Vagina (tissue), 2 donors: ENCODE data around the gene TACR1. TPM values are rescaled to one million over a fixed set of nuclear protein-coding genes. Genes with fewer than 3 reads are reported as not detected.
"Not testable (repeated sequence)": the region's sequence is repeated elsewhere in the genome, so short reads cannot be mapped to it uniquely, and the experiment has no call there.

ENCODE experiments used
- DNase-seq, 2 donors: peaks; one replicate each; pipeline ENCODE4 v3.0.0-alpha.2; 2017; ENCODE audit errors: extremely low spot score in 2 of 2
- H3K27ac ChIP-seq: fragments of 200-600 bp; sonication (generic); one replicate; pipeline ENCODE4 v1.5.1; 2019
- H3K27me3 ChIP-seq: fragments of 200-600 bp; sonication (generic); one replicate; pipeline ENCODE4 v1.5.1; 2019
- H3K36me3 ChIP-seq, 2 donors: fragments of 200-600 bp; sonication (generic); one replicate each; pipeline ENCODE4 v1.5.1; 2017 to 2019
- H3K4me1 ChIP-seq: fragments of 200-600 bp; sonication (generic); one replicate; pipeline ENCODE4 v1.5.1; 2019
- H3K4me3 ChIP-seq, 2 donors: fragments of 200-600 bp; sonication (generic); 1 replicate in 1 of 2; 2 replicates in 1 of 2; pipeline ENCODE4 v1.5.1; 2016 to 2019
- H3K9me3 ChIP-seq: fragments of 200-600 bp; sonication (generic); one replicate; pipeline ENCODE4 v1.5.1; 2019
- POLR2A ChIP-seq, 2 donors: fragments of 450-650 bp; IDR thresholded peaks; one replicate each; pipeline ENCODE4 v1.6.1; 2017; ENCODE audit warnings: antibody characterized with exemption in 2 of 2, mild to moderate bottlenecking in 2 of 2, moderate library complexity in 2 of 2
- POLR2AphosphoS5 ChIP-seq, 2 donors: sonication (generic); formaldehyde crosslinking; IDR thresholded peaks; one replicate each; pipeline ENCODE4 v1.9.0; 2017; ENCODE audit warnings: antibody characterized with exemption in 2 of 2, mild to moderate bottlenecking in 2 of 2, low read depth in 1 of 2; ENCODE audit not compliant: insufficient read depth in 1 of 2
- intact Hi-C: fragments of 100-400 bp; cut with DNase I; formaldehyde crosslinking; loops from one replicate; pipeline ENCODE4 v1.15.1; 2023
- total RNA-seq: library from RNA; depleted of rRNA; stranded (reverse); fragments of >200 nt; gene quantifications from one replicate; pipeline ENCODE4 v1.2.3, GENCODE V29; 2016
- TF ChIP-seq, protein P1 (sequence below), 3 experiments: fragments of 450-650 bp in 2 of 3; fragments of 200-600 bp in 1 of 3; sonication (generic) in 1 of 3; IDR thresholded peaks; one replicate each; pipeline ENCODE4 v1.5.1; 2017 to 2019; ENCODE audit warnings: antibody characterized with exemption in 3 of 3, mild to moderate bottlenecking in 2 of 3, moderate library complexity in 2 of 3

Gene TACR1
- total RNA-seq, 1 donor from 2014 or later: 8.3 TPM

DNA sequence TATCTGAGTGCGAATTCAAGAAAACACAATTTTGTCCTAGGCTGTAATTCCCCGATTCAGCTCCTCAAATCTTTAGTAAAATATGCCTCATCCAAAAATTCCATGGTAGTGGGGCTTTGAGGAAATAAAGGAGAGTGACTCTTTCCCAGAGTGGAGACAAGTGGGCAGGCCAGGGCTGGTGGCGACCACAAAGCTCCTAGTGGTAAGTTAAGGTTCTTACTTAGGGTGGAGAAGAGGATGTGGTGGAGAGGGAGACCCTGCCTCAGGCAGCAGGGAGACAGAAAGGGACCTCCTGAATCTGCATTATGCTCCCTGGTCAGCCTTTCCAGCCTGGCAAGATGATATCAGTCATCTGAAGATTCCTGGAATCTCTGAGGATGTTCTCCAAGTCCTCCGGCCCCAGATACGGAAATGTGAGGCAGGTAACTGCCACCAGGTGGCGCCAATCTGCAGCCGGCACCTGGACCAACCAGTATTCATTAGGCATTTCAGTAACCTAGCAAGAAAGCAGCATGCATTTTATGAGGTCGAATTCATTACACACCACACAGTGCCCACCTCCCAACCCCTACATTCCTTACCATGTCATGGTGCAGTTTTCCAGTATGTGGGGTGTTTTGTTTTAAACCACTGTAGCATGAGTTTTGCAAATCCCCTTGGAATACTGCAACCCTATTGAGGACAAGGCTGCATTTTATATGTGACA is 134.5 kb downstream of the TACR1 start:
- intact Hi-C loops: no loop called here
- TF ChIP-seq POLR2A (IDR thresholded peaks at IDR 0.05): no peak
- TF ChIP-seq, protein P1, sequence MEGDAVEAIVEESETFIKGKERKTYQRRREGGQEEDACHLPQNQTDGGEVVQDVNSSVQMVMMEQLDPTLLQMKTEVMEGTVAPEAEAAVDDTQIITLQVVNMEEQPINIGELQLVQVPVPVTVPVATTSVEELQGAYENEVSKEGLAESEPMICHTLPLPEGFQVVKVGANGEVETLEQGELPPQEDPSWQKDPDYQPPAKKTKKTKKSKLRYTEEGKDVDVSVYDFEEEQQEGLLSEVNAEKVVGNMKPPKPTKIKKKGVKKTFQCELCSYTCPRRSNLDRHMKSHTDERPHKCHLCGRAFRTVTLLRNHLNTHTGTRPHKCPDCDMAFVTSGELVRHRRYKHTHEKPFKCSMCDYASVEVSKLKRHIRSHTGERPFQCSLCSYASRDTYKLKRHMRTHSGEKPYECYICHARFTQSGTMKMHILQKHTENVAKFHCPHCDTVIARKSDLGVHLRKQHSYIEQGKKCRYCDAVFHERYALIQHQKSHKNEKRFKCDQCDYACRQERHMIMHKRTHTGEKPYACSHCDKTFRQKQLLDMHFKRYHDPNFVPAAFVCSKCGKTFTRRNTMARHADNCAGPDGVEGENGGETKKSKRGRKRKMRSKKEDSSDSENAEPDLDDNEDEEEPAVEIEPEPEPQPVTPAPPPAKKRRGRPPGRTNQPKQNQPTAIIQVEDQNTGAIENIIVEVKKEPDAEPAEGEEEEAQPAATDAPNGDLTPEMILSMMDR (IDR thresholded peaks at IDR 0.05): peak in 2 of 3 experiments; percentile 12 to 43
- H3K4me3 ChIP-seq: no peak overlapping the region
- no peaks in the 10 kb centered on the region for H3K4me1 ChIP-seq
- no peaks in the 10 kb centered on the region for H3K9me3 ChIP-seq
- no peak overlapping the region for H3K27ac ChIP-seq
- H3K27me3 ChIP-seq: no peaks in the 10 kb centered on the region
- no peaks in the 10 kb centered on the region for H3K36me3 ChIP-seq
- DNase-seq: no peak

GRCh38 chr2:75063906-75064305 is 135.4 kb downstream of the TACR1 start:
- intact Hi-C loops: no loop called here
- no peak for DNase-seq
- Histone ChIP-seq H3K9me3 (no peaks in the 10 kb centered on the region), H3K4me3 (no peak overlapping the region), H3K36me3 (no peaks in the 10 kb centered on the region), H3K27me3 (no peaks in the 10 kb centered on the region), H3K4me1 (no peaks in the 10 kb centered on the region), H3K27ac (no peak overlapping the region)
- TF ChIP-seq, protein P1 (IDR thresholded peaks at IDR 0.05): no peak
- TF ChIP-seq POLR2AphosphoS5 (IDR thresholded peaks at IDR 0.05; ENCODE audit: insufficient read depth in 1 of 2, low read depth in 1 of 2): no peak
- no peak for TF ChIP-seq POLR2A (IDR thresholded peaks at IDR 0.05)

DNA sequence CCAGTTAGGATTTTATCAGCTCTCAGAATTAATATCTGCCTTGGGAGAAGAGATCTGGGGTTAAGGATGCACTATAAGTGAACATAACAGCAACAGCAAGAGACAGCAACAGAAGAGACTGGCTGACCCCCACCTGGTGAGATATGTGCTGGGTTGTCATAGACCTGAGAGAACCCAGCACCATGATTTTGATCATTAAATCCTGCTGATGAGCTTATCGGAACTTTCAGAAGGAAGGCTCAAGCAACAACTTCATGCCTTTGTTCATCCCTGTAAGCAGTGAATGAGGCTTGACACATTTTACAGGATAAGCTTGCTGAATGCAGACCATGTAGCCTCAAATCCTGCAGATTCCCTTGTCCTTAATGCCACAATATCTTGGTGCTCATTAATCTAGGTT is 140.9 kb downstream of the TACR1 start:
- TF ChIP-seq, protein P1 (IDR thresholded peaks at IDR 0.05): no peak
- no peak for TF ChIP-seq POLR2AphosphoS5 (IDR thresholded peaks at IDR 0.05; ENCODE audit: insufficient read depth in 1 of 2, low read depth in 1 of 2)
- TF ChIP-seq POLR2A (IDR thresholded peaks at IDR 0.05): no peak
- DNase-seq: no peak

DNA sequence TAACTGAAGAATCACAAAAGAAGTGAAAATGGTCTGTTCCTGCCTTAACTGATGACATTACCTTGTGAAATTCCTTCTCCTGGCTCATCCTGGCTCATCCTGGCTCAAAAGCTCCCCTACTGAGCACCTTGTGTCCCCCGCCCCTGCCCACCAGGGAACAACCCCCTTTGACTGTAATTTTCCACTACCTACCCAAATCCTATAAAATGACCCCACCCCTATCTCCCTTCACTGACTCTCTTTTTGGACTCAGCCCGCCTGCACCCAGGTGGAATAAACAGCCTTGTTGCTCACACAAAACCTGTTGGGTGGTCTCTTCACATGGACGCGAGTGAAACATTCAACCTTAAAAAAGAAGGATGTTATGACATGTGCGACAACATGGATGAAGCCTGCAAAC is 142.2 kb downstream of the TACR1 start:
- H3K4me3 ChIP-seq, H3K9me3 ChIP-seq, H3K36me3 ChIP-seq, H3K4me1 ChIP-seq, H3K27me3 ChIP-seq, DNase-seq, H3K27ac ChIP-seq, intact Hi-C loops: not testable (repeated sequence)

More for the DNA sequence above, 140.9 kb downstream of the TACR1 start:
- no peak overlapping the region for H3K4me3 ChIP-seq
- intact Hi-C loops: no loop called here
- no peaks in the 10 kb centered on the region for H3K4me1 ChIP-seq
- no peaks in the 10 kb centered on the region for H3K9me3 ChIP-seq
- H3K36me3 ChIP-seq: no peaks in the 10 kb centered on the region
- no peaks in the 10 kb centered on the region for H3K27me3 ChIP-seq
- no peak overlapping the region for H3K27ac ChIP-seq

GRCh38 chr2:75055820-75056675 is 143.3 kb downstream of the TACR1 start:
- DNase-seq: no peak
- H3K4me1 ChIP-seq: no peaks in the 10 kb centered on the region
- H3K27ac ChIP-seq: no peak overlapping the region
- intact Hi-C loops: no loop called here
- H3K36me3 ChIP-seq: no peaks in the 10 kb centered on the region
- H3K4me3 ChIP-seq: no peak overlapping the region
- TF ChIP-seq POLR2AphosphoS5 (IDR thresholded peaks at IDR 0.05; ENCODE audit: insufficient read depth in 1 of 2, low read depth in 1 of 2): peak in 1 of 2 donors; percentile 26
- TF ChIP-seq, protein P1 (IDR thresholded peaks at IDR 0.05): no peak
- H3K27me3 ChIP-seq: no peaks in the 10 kb centered on the region
- no peaks in the 10 kb centered on the region for H3K9me3 ChIP-seq
